ENCODE results near the gene HYI.

GRCh38 chr1:43443197-43443946, 10.4 kb downstream of the HYI start:
- TF ChIP-seq, protein P1, sequence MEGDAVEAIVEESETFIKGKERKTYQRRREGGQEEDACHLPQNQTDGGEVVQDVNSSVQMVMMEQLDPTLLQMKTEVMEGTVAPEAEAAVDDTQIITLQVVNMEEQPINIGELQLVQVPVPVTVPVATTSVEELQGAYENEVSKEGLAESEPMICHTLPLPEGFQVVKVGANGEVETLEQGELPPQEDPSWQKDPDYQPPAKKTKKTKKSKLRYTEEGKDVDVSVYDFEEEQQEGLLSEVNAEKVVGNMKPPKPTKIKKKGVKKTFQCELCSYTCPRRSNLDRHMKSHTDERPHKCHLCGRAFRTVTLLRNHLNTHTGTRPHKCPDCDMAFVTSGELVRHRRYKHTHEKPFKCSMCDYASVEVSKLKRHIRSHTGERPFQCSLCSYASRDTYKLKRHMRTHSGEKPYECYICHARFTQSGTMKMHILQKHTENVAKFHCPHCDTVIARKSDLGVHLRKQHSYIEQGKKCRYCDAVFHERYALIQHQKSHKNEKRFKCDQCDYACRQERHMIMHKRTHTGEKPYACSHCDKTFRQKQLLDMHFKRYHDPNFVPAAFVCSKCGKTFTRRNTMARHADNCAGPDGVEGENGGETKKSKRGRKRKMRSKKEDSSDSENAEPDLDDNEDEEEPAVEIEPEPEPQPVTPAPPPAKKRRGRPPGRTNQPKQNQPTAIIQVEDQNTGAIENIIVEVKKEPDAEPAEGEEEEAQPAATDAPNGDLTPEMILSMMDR (conservative IDR thresholded peaks at IDR 0.05), result no peak
- no peak for TF ChIP-seq EZH2 (IDR thresholded peaks at IDR 0.05; ENCODE audit: low read depth)

All from PC-9 (cell line).